SK-N-MC (cell line): ENCODE results near the gene PIAS4.
A peak's percentile ranks its signal among the peaks of the same experiment; 100 is the strongest.

Experiments used
- DNase-seq: peaks from one replicate; pipeline ENCODE4 v3.0.0-alpha.2; 2011; ENCODE audit warnings: low read depth, low spot score
- H3K27ac ChIP-seq: fragments of 200-600 bp; sonication (generic); 2 replicates; pipeline ENCODE4 v1.5.1; 2016; ENCODE audit warnings: mixed run types
- H3K36me3 ChIP-seq: fragments of 200-600 bp; sonication (generic); 2 replicates; pipeline ENCODE4 v1.6.1; 2017; ENCODE audit warnings: antibody characterized with exemption, low read length, mixed read lengths; ENCODE audit not compliant: insufficient read depth
- H3K4me3 ChIP-seq: fragments of 200-600 bp; sonication (generic); 2 replicates; pipeline ENCODE4 v1.5.1; 2016
- H3K9ac ChIP-seq: fragments of 200-600 bp; sonication (generic); 2 replicates; pipeline ENCODE4 v1.8.0; 2017; ENCODE audit warnings: mixed run types, mixed read lengths; ENCODE audit not compliant: insufficient read length
- H3K9me3 ChIP-seq: fragments of 200-600 bp; sonication (generic); 2 replicates; pipeline ENCODE4 v1.6.1; 2017; ENCODE audit warnings: low read depth, mild to moderate bottlenecking, antibody characterized with exemption, low read length, moderate library complexity, mixed read lengths
- EZH2 ChIP-seq: fragments of 200-600 bp; sonication (generic); IDR thresholded peaks from one replicate; pipeline ENCODE4 v1.6.1; 2017; ENCODE audit warnings: antibody characterized with exemption
- FOXP2 ChIP-seq: optimal IDR thresholded peaks from 2 replicates; pipeline ENCODE3; 2011; ENCODE audit warnings: mild to moderate bottlenecking, moderate library complexity; ENCODE audit not compliant: insufficient read depth; ENCODE audit errors: extremely low read length, control extremely low read depth
- POLR2AphosphoS5 ChIP-seq: IDR thresholded peaks from 2 replicates; pipeline ENCODE4 v1.6.1; 2012; ENCODE audit warnings: mild to moderate bottlenecking, low read depth, low read length, borderline replicate concordance

PIAS4 gene

DNA sequence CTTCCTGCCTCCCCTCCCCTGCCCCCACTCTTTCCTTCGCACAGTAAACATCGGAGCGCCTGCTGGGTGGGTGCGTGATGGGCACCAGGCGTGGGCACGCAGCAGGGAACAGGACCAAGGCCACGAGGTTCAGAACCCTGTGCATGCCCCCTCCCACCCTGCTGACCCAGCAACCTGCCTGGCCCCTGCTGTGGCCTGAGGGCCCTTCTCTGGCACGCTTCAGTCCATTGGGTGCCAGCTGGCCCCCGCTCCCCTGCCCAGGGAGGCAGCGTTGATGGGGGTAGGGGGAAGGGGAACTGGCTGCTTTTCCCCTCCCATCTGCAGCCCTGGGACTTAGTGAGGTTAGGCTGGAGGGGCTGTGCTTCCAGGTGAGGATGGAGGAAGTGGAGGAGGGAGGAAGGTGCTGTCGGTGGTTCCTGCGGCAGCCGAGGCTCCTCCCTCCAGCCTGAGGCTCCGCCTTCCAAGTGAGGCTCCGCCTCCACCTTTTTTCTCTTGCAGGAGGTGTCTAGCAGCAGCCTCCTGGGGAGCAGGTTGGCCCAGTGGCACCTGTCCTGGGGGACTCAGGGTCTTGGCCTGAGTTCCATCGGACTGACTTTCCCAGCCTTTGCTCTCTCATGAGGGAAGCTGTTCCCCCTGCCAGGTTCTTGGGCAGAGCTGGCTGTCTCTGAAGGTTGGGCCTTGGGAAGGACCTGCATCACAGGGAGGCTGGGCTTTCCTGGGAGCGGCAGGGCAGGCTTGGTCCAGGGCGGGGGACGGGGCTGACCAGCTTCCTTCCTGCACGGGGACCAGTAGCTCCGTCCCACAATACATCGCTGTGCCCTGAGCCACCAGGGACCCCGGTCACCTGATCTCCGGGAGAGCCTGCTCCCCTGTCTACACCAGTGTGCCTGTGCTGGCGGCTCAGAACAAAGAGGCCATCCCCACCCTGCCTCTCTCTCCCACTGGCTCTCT, 7.3 kb downstream of the PIAS4 start:
- Histone ChIP-seq H3K36me3 (peaks cover 19% of the 10 kb centered on the region; the same call in 1 of the 2 replicates), H3K9ac (no peak overlapping the region), H3K27ac (no peak overlapping the region), H3K4me3 (no peak overlapping the region), H3K9me3 (no peaks in the 10 kb centered on the region)
- no peak for TF ChIP-seq EZH2
- DNase-seq, result no peak

GRCh38 chr19:4015705-4016402, 8.3 kb downstream of the PIAS4 start:
- TF ChIP-seq POLR2AphosphoS5, result no peak
- TF ChIP-seq FOXP2, result no peak
- no peak for TF ChIP-seq EZH2
- H3K27ac ChIP-seq, result no peak overlapping the region
- H3K9me3 ChIP-seq, result no peaks in the 10 kb centered on the region
- H3K36me3 ChIP-seq, result peaks cover 19% of the 10 kb centered on the region; the same call in 1 of the 2 replicates
- DNase-seq, result no peak
- no peak overlapping the region for H3K9ac ChIP-seq
- no peak overlapping the region for H3K4me3 ChIP-seq

DNA sequence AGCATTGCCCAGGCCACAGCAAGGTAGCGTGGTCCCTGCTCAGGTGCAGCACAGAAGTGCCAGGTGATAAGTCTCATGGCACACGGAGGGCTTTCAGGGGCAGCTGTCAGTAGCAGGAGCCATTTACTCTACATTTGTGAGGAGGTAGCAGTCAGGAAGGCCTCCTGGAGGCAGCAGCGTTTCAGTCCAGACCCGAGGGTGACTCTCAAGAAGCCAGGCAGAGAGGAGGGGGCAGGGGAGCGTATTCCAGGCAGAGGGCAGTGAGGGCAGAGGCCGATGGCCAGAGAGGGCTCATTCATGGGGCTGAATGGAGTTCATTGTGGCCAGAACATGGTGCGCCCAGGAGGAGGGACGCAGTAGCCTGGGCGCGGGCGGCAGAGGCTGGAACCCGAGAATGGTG, 8.9 kb downstream of the PIAS4 start:
- Histone ChIP-seq H3K9me3 (no peaks in the 10 kb centered on the region), H3K4me3 (no peak overlapping the region), H3K36me3 (peaks cover 23% of the 10 kb centered on the region; the same call in 1 of the 2 replicates), H3K9ac (no peak overlapping the region), H3K27ac (no peak overlapping the region)
- no peak for TF ChIP-seq EZH2
- TF ChIP-seq POLR2AphosphoS5, result no peak
- no peak for TF ChIP-seq FOXP2
- no peak for DNase-seq

GRCh38 chr19:4016903-4017638, 9.5 kb downstream of the PIAS4 start:
- H3K36me3 ChIP-seq, result peaks cover 28% of the 10 kb centered on the region; the same call in 1 of the 2 replicates
- TF ChIP-seq EZH2, result no peak
- TF ChIP-seq POLR2AphosphoS5, result no peak
- TF ChIP-seq FOXP2, result no peak

GRCh38 chr19:4018140-4018613, 10.6 kb downstream of the PIAS4 start:
- Histone ChIP-seq H3K9me3 (no peaks in the 10 kb centered on the region), H3K9ac (no peak overlapping the region), H3K27ac (peak overlapping the region; percentile 71), H3K36me3 (peaks cover 23% of the 10 kb centered on the region; the same call in 1 of the 2 replicates), H3K4me3 (peak overlapping the region; percentile 41)
- TF ChIP-seq EZH2 (no peak), POLR2AphosphoS5 (no peak), FOXP2 (no peak)
- DNase-seq, result no peak

More at GRCh38 chr19:4016903-4017638, 9.5 kb downstream of the PIAS4 start:
- DNase-seq, result no peak
- no peak overlapping the region for H3K4me3 ChIP-seq
- H3K9me3 ChIP-seq, result no peaks in the 10 kb centered on the region
- peak overlapping the region; percentile 71; the same call in 1 of the 2 replicates for H3K27ac ChIP-seq
- no peak overlapping the region for H3K9ac ChIP-seq

- no peak overlapping the region for H3K9ac ChIP-seq
These were observed 11.4 kb downstream of the PIAS4 start for GRCh38 chr19:4018775-4019504.

GRCh38 chr19:4019578-4019977, 12.0 kb downstream of the PIAS4 start:
- Histone ChIP-seq H3K4me3 (no peak overlapping the region), H3K27ac (no peak overlapping the region)

More at GRCh38 chr19:4018775-4019504, 11.4 kb downstream of the PIAS4 start:
- H3K4me3 ChIP-seq, result no peak overlapping the region
- no peaks in the 10 kb centered on the region for H3K9me3 ChIP-seq
- 0 out of 2 replicates have a peak overlapping the region, but pooled peaks have one; percentile 49 for H3K27ac ChIP-seq
- TF ChIP-seq EZH2 (no peak), POLR2AphosphoS5 (no peak), FOXP2 (no peak)
- no peak for DNase-seq
- peaks cover 21% of the 10 kb centered on the region; the same call in 1 of the 2 replicates for H3K36me3 ChIP-seq

More at GRCh38 chr19:4019578-4019977, 12.0 kb downstream of the PIAS4 start:
- Histone ChIP-seq H3K36me3 (peaks cover 16% of the 10 kb centered on the region; the same call in 1 of the 2 replicates), H3K9ac (no peak overlapping the region), H3K9me3 (no peaks in the 10 kb centered on the region)
- DNase-seq, result no peak
- TF ChIP-seq EZH2 (no peak), POLR2AphosphoS5 (no peak), FOXP2 (no peak)
